Fibroblast of mammary gland (primary cell): ENCODE measurements around the gene FBXW5.

Experiments
- DNase-seq: peaks from one replicate; pipeline ENCODE4 v3.0.0-alpha.2; 2010; ENCODE audit warnings: low read depth
- H3K4me3 ChIP-seq: 2 replicates; pipeline ENCODE4 v1.5.1; 2011; ENCODE audit warnings: low read depth, mild to moderate bottlenecking, low read length, moderate library complexity; ENCODE audit not compliant: control insufficient read depth
- TF ChIP-seq, protein P1 (sequence below): conservative IDR thresholded peaks from 2 replicates; pipeline ENCODE4 v1.5.1; 2011; ENCODE audit warnings: low read depth, low read length, inconsistent platforms; ENCODE audit not compliant: control insufficient read depth, insufficient read depth

FBXW5 gene

GRCh38 chr9:136922540-136922939 is 22.0 kb downstream of the FBXW5 start:
- TF ChIP-seq, protein P1, sequence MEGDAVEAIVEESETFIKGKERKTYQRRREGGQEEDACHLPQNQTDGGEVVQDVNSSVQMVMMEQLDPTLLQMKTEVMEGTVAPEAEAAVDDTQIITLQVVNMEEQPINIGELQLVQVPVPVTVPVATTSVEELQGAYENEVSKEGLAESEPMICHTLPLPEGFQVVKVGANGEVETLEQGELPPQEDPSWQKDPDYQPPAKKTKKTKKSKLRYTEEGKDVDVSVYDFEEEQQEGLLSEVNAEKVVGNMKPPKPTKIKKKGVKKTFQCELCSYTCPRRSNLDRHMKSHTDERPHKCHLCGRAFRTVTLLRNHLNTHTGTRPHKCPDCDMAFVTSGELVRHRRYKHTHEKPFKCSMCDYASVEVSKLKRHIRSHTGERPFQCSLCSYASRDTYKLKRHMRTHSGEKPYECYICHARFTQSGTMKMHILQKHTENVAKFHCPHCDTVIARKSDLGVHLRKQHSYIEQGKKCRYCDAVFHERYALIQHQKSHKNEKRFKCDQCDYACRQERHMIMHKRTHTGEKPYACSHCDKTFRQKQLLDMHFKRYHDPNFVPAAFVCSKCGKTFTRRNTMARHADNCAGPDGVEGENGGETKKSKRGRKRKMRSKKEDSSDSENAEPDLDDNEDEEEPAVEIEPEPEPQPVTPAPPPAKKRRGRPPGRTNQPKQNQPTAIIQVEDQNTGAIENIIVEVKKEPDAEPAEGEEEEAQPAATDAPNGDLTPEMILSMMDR: no peak
- no peak overlapping the region for H3K4me3 ChIP-seq
- no peak for DNase-seq

DNA sequence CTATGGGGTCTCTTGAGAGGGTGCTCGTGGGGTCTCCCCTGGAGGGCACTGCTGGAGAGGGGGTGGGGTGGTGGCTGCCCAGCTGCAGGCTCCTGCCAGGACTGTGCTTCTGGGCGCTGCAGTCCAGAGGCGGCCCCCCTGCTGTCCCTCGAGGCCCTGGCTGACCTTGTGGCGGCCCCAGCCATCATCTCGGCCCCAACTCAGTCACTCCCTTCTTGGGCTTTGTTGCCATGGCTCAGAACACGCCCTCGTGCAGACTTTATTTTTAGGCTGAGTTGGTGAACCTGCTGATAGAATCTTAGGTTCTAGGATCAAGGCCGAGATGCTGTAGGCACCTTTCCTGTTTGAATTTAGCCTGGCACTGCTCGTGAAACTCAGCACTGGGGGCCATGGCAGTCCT is 22.8 kb downstream of the FBXW5 start:
- TF ChIP-seq, protein P1: no peak
- no peak for DNase-seq

GRCh38 chr9:136921307-136921706 is 23.2 kb downstream of the FBXW5 start:
- H3K4me3 ChIP-seq: no peak overlapping the region
- DNase-seq: no peak
- TF ChIP-seq, protein P1: no peak

More for the DNA sequence above, 22.8 kb downstream of the FBXW5 start:
- H3K4me3 ChIP-seq: no peak overlapping the region

DNA sequence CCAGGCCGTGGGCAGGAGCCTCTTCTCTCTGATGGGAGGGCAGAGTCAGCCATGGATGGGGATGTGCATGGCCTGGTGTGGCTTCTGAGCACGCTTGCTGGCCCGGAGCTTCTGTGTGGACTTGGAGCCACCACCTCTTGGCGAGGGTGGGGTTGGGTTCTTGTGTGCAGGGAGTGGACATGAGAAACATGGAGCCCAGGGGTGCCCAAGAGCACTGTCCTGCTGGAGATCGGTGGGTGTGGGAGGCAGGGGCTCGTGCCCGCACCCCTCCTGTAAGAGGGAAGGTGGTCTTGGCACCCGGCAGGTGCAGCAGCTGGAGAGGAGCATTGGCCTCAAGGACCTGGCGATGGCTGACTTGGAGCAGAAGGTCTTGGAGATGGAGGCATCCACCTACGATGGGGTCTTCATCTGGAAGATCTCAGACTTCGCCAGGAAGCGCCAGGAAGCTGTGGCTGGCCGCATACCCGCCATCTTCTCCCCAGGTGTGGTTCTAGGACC is 23.8 kb downstream of the FBXW5 start:
- no peak overlapping the region for H3K4me3 ChIP-seq
- TF ChIP-seq, protein P1: no peak
- no peak for DNase-seq

DNA sequence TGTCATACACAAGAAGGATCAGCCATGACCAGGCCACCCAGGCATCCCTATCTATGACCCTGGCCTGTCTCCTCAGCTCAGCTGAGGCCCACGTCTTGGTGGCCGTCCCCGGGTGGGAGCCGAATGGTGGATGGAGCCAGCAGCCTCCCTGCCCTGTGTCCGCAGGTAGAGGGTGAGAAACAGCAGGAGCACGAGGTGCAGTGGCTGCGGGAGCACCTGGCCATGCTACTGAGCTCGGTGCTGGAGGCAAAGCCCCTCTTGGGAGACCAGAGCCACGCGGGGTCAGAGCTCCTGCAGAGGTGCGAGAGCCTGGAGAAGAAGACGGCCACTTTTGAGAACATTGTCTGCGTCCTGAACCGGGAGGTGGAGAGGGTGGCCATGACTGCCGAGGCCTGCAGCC is 24.5 kb downstream of the FBXW5 start:
- H3K4me3 ChIP-seq: no peak overlapping the region
- no peak for DNase-seq
- TF ChIP-seq, protein P1: no peak

GRCh38 chr9:136917902-136918301 is 26.6 kb downstream of the FBXW5 start:
- H3K4me3 ChIP-seq: no peak overlapping the region
- DNase-seq: no peak
- TF ChIP-seq, protein P1: no peak

DNA sequence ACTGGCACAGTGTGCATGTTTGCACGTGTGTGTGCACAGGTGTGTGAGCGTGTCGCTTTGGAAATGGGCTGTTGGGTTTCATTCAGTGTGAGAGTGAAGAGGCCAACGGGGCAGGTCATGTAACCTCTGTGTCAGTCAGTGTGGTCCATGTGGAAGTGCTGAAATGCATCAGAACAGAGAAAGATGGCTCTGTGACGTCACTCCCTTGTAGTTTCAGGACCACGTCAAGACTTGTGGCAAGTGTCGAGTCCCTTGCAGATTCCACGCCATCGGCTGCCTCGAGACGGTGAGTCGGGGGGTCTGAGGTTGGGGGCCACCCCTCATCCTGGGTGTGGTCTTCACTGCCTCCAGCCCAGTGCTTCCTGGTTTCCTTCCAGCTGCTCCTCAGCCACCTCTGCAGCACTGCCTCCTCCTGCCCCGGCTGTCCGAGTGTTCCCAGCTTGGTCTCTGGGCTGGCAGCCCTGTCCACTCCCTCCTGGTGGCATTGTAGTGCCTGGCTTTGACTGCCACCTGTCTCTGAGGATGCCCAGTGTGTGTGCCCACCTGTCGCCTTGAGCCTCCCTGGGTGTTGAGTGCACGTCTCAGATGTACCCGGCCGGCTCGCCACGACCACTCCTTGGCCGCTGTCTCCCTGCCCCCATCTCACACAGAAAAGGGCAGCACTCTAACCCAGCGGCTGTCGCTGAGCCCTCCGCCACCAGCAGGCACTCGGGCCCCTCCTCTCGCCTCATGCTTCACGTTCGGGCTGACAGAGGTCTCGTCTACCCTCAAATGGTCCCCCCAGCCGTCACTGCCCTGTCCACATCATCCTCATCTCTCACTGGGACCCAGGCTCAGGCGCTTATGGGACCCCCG is 28.0 kb downstream of the FBXW5 start:
- TF ChIP-seq, protein P1: no peak
- no peak overlapping the region for H3K4me3 ChIP-seq
- DNase-seq: no peak
